HG03095 (cell line): ENCODE measurements around the gene CRAMP1.

Experiments
- ATAC-seq: cut with Tn5 transposase; IDR thresholded peaks from one replicate; pipeline ENCODE4 v1.9.1; 2021; ENCODE audit warnings: moderate library complexity; ENCODE audit not compliant: unreplicated experiment

CRAMP1 gene

GRCh38 chr16:1601031-1601430 is 11.1 kb upstream of the CRAMP1 start:
- ATAC-seq = no peak

GRCh38 chr16:1601489-1601888 is 10.7 kb upstream of the CRAMP1 start:
- no peak for ATAC-seq

GRCh38 chr16:1602285-1602684 is 9.9 kb upstream of the CRAMP1 start:
- ATAC-seq = no peak

- no peak for ATAC-seq
These were observed 5.4 kb upstream of the CRAMP1 start for GRCh38 chr16:1606774-1607173.

- no peak for ATAC-seq
These were observed 4.2 kb upstream of the CRAMP1 start for GRCh38 chr16:1607971-1608370.

GRCh38 chr16:1610071-1610898 is 1.9 kb upstream of the CRAMP1 start:
- no peak for ATAC-seq

- no peak for ATAC-seq
These were observed 1.1 kb upstream of the CRAMP1 start for GRCh38 chr16:1610899-1611632.

- no peak for ATAC-seq
These were observed 1.1 kb downstream of the CRAMP1 start for GRCh38 chr16:1613211-1613622.

- ATAC-seq = no peak
These were observed 1.7 kb downstream of the CRAMP1 start for GRCh38 chr16:1613728-1614455.

GRCh38 chr16:1614456-1615102 is 2.4 kb downstream of the CRAMP1 start:
- no peak for ATAC-seq

GRCh38 chr16:1615761-1616160 is 3.6 kb downstream of the CRAMP1 start:
- no peak for ATAC-seq

- ATAC-seq = no peak
These were observed 7.8 kb downstream of the CRAMP1 start for GRCh38 chr16:1619976-1620375.

GRCh38 chr16:1620391-1620790 is 8.2 kb downstream of the CRAMP1 start:
- no peak for ATAC-seq

- no peak for ATAC-seq
These were observed 9.7 kb downstream of the CRAMP1 start for GRCh38 chr16:1621851-1622250.

GRCh38 chr16:1626327-1626726 is 14.2 kb downstream of the CRAMP1 start:
- ATAC-seq = no peak

- no peak for ATAC-seq
These were observed 14.6 kb downstream of the CRAMP1 start for GRCh38 chr16:1626776-1627175.

- ATAC-seq = no peak
These were observed 18.5 kb downstream of the CRAMP1 start for GRCh38 chr16:1630450-1631213.

GRCh38 chr16:1631230-1631629 is 19.1 kb downstream of the CRAMP1 start:
- ATAC-seq = no peak

GRCh38 chr16:1631931-1632637 is 19.9 kb downstream of the CRAMP1 start:
- no peak for ATAC-seq

GRCh38 chr16:1632638-1632970 is 20.4 kb downstream of the CRAMP1 start:
- no peak for ATAC-seq
